ENCODE data around the gene TMEM150A. TPM values are rescaled to one million over a fixed set of nuclear protein-coding genes. Genes with fewer than 3 reads are reported as not detected.

TMEM150A gene
- total and polyA plus RNA-seq, 2 donors (not counting 3 experiments of a cell fraction or from before 2014, with no cell fraction given): 17.7 to 35.7 TPM

- ChIA-PET CTCF (interaction anchor here (0.5 to 1.9 kb wide), 3 partner anchors 10 to 237 kb away, joined by 3 to 6 read pairs (median 3); no protein-coding TSS in a partner anchor), POLR2A (no interaction called here)
- dilution Hi-C loops (cut with MboI; ENCODE audit: extremely low pct_ligation_motif_present, low sequenced_read_pairs): no loop called here
- no peaks in the 10 kb centered on the region for H3K9me1 ChIP-seq (replicated peaks; ENCODE audit: control insufficient read depth, extremely low read depth, insufficient read depth, low read length)
- TF ChIP-seq MYC (IDR thresholded peaks at IDR 0.05; ENCODE audit: low read depth, low read length): no peak
- no peak for TF ChIP-seq POLR2AphosphoS5 (IDR thresholded peaks at IDR 0.05; ENCODE audit: insufficient read depth, low read depth, low read length)
- TF ChIP-seq EZH2 (IDR thresholded peaks at IDR 0.05; ENCODE audit: borderline replicate concordance, low read depth, low read length, severe bottlenecking): no peak
- no peak for TF ChIP-seq POLR2A (IDR thresholded peaks at IDR 0.05; ENCODE audit: low read depth, low read length)
- no peak for TF ChIP-seq CTCF (IDR thresholded peaks at IDR 0.05; ENCODE audit: extremely low read depth in 1 of 2, insufficient read depth in 1 of 2, low read depth in 1 of 2, low read length in 2 of 2)
- TF ChIP-seq FOS (IDR thresholded peaks at IDR 0.05; ENCODE audit: borderline replicate concordance, insufficient read depth, low read length): no peak
- no peak for TF ChIP-seq GATA2 (IDR thresholded peaks at IDR 0.05; ENCODE audit: insufficient read depth, insufficient read length, low read depth, low read length)
- no peak for TF ChIP-seq JUN (IDR thresholded peaks at IDR 0.05; ENCODE audit: borderline replicate concordance, insufficient read depth, insufficient read length, low read depth)
- TF ChIP-seq MAX (IDR thresholded peaks at IDR 0.05; ENCODE audit: insufficient read depth, insufficient read length): no peak
- FAIRE-seq: no peak
- no peaks in the 10 kb centered on the region for H3K9me3 ChIP-seq (replicated peaks; ENCODE audit: control insufficient read depth, insufficient read depth, low read length)
- no peak overlapping the region for H3K27ac ChIP-seq (ENCODE audit: insufficient read depth, low read depth, low read length)
- BruUV-seq (replicated peaks): no TSS peak
- peaks cover 9% of the 10 kb centered on the region for H3K4me1 ChIP-seq (ENCODE audit: control insufficient read depth, extremely low read depth, insufficient read depth, low read length)
- no peaks in the 10 kb centered on the region for H4K20me1 ChIP-seq (replicated peaks; ENCODE audit: control insufficient read depth, extremely low read depth, insufficient read depth, low read length)
- intact Hi-C loops (cut with micrococcal nuclease): no loop called here
- H3K4me2 ChIP-seq (ENCODE audit: insufficient read depth, low read length): no peak overlapping the region
- DNase-seq (ENCODE audit: low read depth, low spot score): no peak
- no peak overlapping the region for H3K9ac ChIP-seq (replicated peaks; ENCODE audit: extremely low read depth, insufficient read depth, low read length)
- H3K79me2 ChIP-seq (ENCODE audit: control insufficient read depth, insufficient read depth, low read length): peaks cover 17% of the 10 kb centered on the region
- no peaks in the 10 kb centered on the region for H3K36me3 ChIP-seq (ENCODE audit: control insufficient read depth in 2 of 2, extremely low read depth in 1 of 2, insufficient read depth in 2 of 2, low read length in 2 of 2)
- no peaks in the 10 kb centered on the region for H3K27me3 ChIP-seq (ENCODE audit: control insufficient read depth in 2 of 2, insufficient read depth in 2 of 2, low read length in 2 of 2)
- H3K4me3 ChIP-seq (replicated peaks in 1 of 3; ENCODE audit: insufficient read depth in 1 of 3, low read depth in 1 of 3, low read length in 3 of 3): no peak overlapping the region
- H2AFZ ChIP-seq (ENCODE audit: low read depth, low read length): no peak overlapping the region
Measured at GRCh38 chr2:85564144-85564563, 38.3 kb downstream of the TMEM150A start.

Measured in endothelial cell of umbilical vein (primary cell).